IMR-90 (cell line): ENCODE results near the gene CHIT1. TPM values are rescaled to one million over a fixed set of nuclear protein-coding genes. Genes with fewer than 3 reads are reported as not detected.

Experiments used
- ATAC-seq: fragments of 200-7000 bp; cut with Tn5 transposase; 2 replicates; pipeline ENCODE4 v1.9.1; 2020; ENCODE audit warnings: low read depth, mild to moderate bottlenecking, moderate library complexity
- BruUV-seq: library from RNA; stranded (reverse); fragments of 400-500 nt; replicated peaks from 2 replicates; lab custom pipeline; 2021; lab: Mats Ljungman, UMichigan
- CTCF ChIA-PET: fragments of 300-600 bp; formaldehyde crosslinking; extraction: SDS; loops from one replicate; lab custom pipeline; 2021; ENCODE audit warnings: antibody characterized with exemption; lab: Yijun Ruan, JAX
- POLR2A ChIA-PET: fragments of 300-600 bp; sonication (Branson Sonifier 250); formaldehyde crosslinking; loops from one replicate; lab custom pipeline; 2022; ENCODE audit warnings: antibody characterized with exemption; ENCODE audit not compliant: unreplicated experiment; lab: Charles Lee
- DNase-seq: peaks from one replicate; pipeline ENCODE4 v3.0.0; 2013
- H2AFZ ChIP-seq: replicated peaks from 2 replicates; pipeline ENCODE3; 2013; ENCODE audit warnings: low read length, mild to moderate bottlenecking; ENCODE audit not compliant: poor library complexity
- H2AK5ac ChIP-seq: 2 replicates; pipeline ENCODE4 v1.6.1; 2013; ENCODE audit warnings: low read depth, low read length, inconsistent platforms
- H2AK9ac ChIP-seq: replicated peaks from 2 replicates; pipeline ENCODE3; 2013; ENCODE audit warnings: mild to moderate bottlenecking, low read depth, low read length, moderate library complexity; ENCODE audit not compliant: poor library complexity
- H2BK120ac ChIP-seq: 2 replicates; pipeline ENCODE4 v1.6.1; 2013; ENCODE audit warnings: low read depth, low read length, inconsistent platforms
- H2BK15ac ChIP-seq: 3 replicates; pipeline ENCODE4 v1.6.1; 2013; ENCODE audit warnings: low read depth, low read length, inconsistent platforms
- H2BK20ac ChIP-seq: 2 replicates; pipeline ENCODE4 v1.6.1; 2013; ENCODE audit warnings: low read depth, mild to moderate bottlenecking, inconsistent platforms, low read length, moderate library complexity
- H2BK5ac ChIP-seq: 2 replicates; pipeline ENCODE4 v1.6.1; 2013; ENCODE audit warnings: mild to moderate bottlenecking, low read depth, low read length, inconsistent platforms; ENCODE audit not compliant: poor library complexity, severe bottlenecking
- H3K14ac ChIP-seq: replicated peaks from 2 replicates; pipeline ENCODE4 v1.6.1; 2013; ENCODE audit warnings: low read depth, low read length, inconsistent platforms
- H3K18ac ChIP-seq: 2 replicates; pipeline ENCODE4 v1.6.1; 2013; ENCODE audit warnings: low read depth, low read length, control low read depth
- H3K23ac ChIP-seq: 2 replicates; pipeline ENCODE4 v1.6.1; 2013; ENCODE audit warnings: low read depth, low read length, inconsistent platforms
- H3K27ac ChIP-seq: 2 replicates; pipeline ENCODE4 v1.5.1; 2013; ENCODE audit warnings: mild to moderate bottlenecking, control low read depth, low read length; ENCODE audit not compliant: insufficient read depth
- H3K27me3 ChIP-seq: 2 replicates; pipeline ENCODE4 v1.6.1; 2013; ENCODE audit warnings: low read length; ENCODE audit not compliant: control insufficient read depth, insufficient read depth
- H3K36me3 ChIP-seq: 2 replicates; pipeline ENCODE4 v1.6.1; 2013; ENCODE audit warnings: low read length, mixed read lengths; ENCODE audit not compliant: control insufficient read depth, insufficient read depth
- H3K4ac ChIP-seq: 2 replicates; pipeline ENCODE4 v1.6.1; 2013; ENCODE audit warnings: low read depth, low read length, inconsistent platforms
- H3K4me1 ChIP-seq: 2 replicates; pipeline ENCODE4 v1.6.1; 2013; ENCODE audit warnings: low read length, mixed read lengths; ENCODE audit not compliant: control insufficient read depth, insufficient read depth
- H3K4me2 ChIP-seq: 2 replicates; pipeline ENCODE4 v1.6.1; 2013; ENCODE audit warnings: low read depth, mild to moderate bottlenecking, control low read depth, low read length, moderate library complexity
- H3K4me3 ChIP-seq: 2 replicates; pipeline ENCODE4 v1.5.1; 2013; ENCODE audit warnings: low read depth, mild to moderate bottlenecking, control low read depth, low read length, moderate library complexity; ENCODE audit not compliant: insufficient read depth
- H3K56ac ChIP-seq: 2 replicates; pipeline ENCODE4 v1.6.1; 2013; ENCODE audit warnings: low read length, inconsistent platforms; ENCODE audit not compliant: insufficient read depth; ENCODE audit errors: extremely low read depth
- H3K79me1 ChIP-seq, 2 experiments: 2 replicates each; pipeline ENCODE4 v1.6.1; 2013; ENCODE audit warnings: low read length in 2 of 2, inconsistent platforms in 1 of 2, low read depth in 1 of 2
- H3K9ac ChIP-seq: 2 replicates; pipeline ENCODE4 v1.6.1; 2013; ENCODE audit warnings: low read depth, low read length, control low read depth
- H3K9me1 ChIP-seq: 2 replicates; pipeline ENCODE4 v1.6.1; 2013; ENCODE audit warnings: low read length, inconsistent platforms; ENCODE audit not compliant: insufficient read depth
- H3K9me3 ChIP-seq: 2 replicates; pipeline ENCODE4 v1.6.1; 2013; ENCODE audit warnings: low read length; ENCODE audit not compliant: control insufficient read depth, insufficient read depth
- H4K20me1 ChIP-seq: 2 replicates; pipeline ENCODE4 v1.6.1; 2013; ENCODE audit warnings: low read length, inconsistent platforms; ENCODE audit not compliant: insufficient read depth
- H4K5ac ChIP-seq: 2 replicates; pipeline ENCODE4 v1.6.1; 2013; ENCODE audit warnings: mild to moderate bottlenecking, low read depth, low read length, control low read depth
- H4K8ac ChIP-seq, 2 experiments: 2 replicates each; pipeline ENCODE4 v1.6.1; 2013; ENCODE audit warnings: low read depth in 2 of 2, low read length in 2 of 2, control low read depth in 1 of 2, inconsistent platforms in 1 of 2
- H4K91ac ChIP-seq: 2 replicates; pipeline ENCODE4 v1.6.1; 2013; ENCODE audit warnings: low read depth, low read length, inconsistent platforms; ENCODE audit not compliant: insufficient read depth
- BHLHE40 ChIP-seq: fragments of 150-350 bp; IDR thresholded peaks from 2 replicates; pipeline ENCODE4 v1.6.1; 2016; ENCODE audit warnings: mild to moderate bottlenecking, low read depth, low read length
- CEBPB ChIP-seq: IDR thresholded peaks from 2 replicates; pipeline ENCODE4 v1.6.1; 2012; ENCODE audit warnings: low read depth, low read length, improper control_type of control experiment
- CHD1 ChIP-seq: IDR thresholded peaks from 2 replicates; pipeline ENCODE4 v1.6.1; 2012; ENCODE audit warnings: low read depth, low read length, improper control_type of control experiment
- FOS ChIP-seq: fragments of 150-350 bp; IDR thresholded peaks from 2 replicates; pipeline ENCODE4 v1.6.1; 2016; ENCODE audit warnings: low read depth, low read length
- MAFK ChIP-seq: IDR thresholded peaks from 2 replicates; pipeline ENCODE4 v1.6.1; 2012; ENCODE audit warnings: low read depth, low read length, improper control_type of control experiment
- MAZ ChIP-seq: IDR thresholded peaks from 2 replicates; pipeline ENCODE4 v1.6.1; 2012; ENCODE audit warnings: low read depth, mild to moderate bottlenecking, low read length, improper control_type of control experiment, moderate library complexity, borderline replicate concordance
- MXI1 ChIP-seq: IDR thresholded peaks from 2 replicates; pipeline ENCODE4 v1.6.1; 2012; ENCODE audit warnings: low read depth, mild to moderate bottlenecking, low read length, moderate library complexity, borderline replicate concordance
- NFE2L2 ChIP-seq: fragments of 150-350 bp; IDR thresholded peaks from 2 replicates; pipeline ENCODE4 v1.6.1; 2016; ENCODE audit warnings: low read depth, mild to moderate bottlenecking, low read length
- POLR2A ChIP-seq: IDR thresholded peaks from 2 replicates; pipeline ENCODE4 v1.6.1; 2012; ENCODE audit warnings: mild to moderate bottlenecking, low read depth, low read length
- RAD21 ChIP-seq: IDR thresholded peaks from 2 replicates; pipeline ENCODE4 v1.6.1; 2012; ENCODE audit warnings: low read length, improper control_type of control experiment
- RCOR1 ChIP-seq: IDR thresholded peaks from 2 replicates; pipeline ENCODE4 v1.6.1; 2012; ENCODE audit warnings: mild to moderate bottlenecking, low read length, improper control_type of control experiment; ENCODE audit not compliant: insufficient replicate concordance
- RFX5 ChIP-seq: IDR thresholded peaks from 2 replicates; pipeline ENCODE4 v1.8.0; 2012; ENCODE audit warnings: low read depth, mild to moderate bottlenecking, low read length, moderate library complexity
- SMC3 ChIP-seq: fragments of 150-350 bp; IDR thresholded peaks from 2 replicates; pipeline ENCODE4 v1.6.1; 2016; ENCODE audit warnings: low read depth, mild to moderate bottlenecking, antibody characterized with exemption, low read length, moderate library complexity
- WGBS, 2 experiments: methylation state at CpG; one replicate each; pipeline versions ENCODE4 v1.1.5 to v1.1.7; 2013; ENCODE audit warnings: missing lambda C conversion rate in 2 of 2; ENCODE audit not compliant: insufficient read length in 1 of 2; ENCODE audit errors: extremely low coverage in 2 of 2; 5-methylcytosine and 5-hydroxymethylcytosine counted together
- dilution Hi-C: fragments of 300-500 bp; cut with HindIII; formaldehyde crosslinking; loops from one replicate; pipeline ENCODE4 v1.14.3; 2018; ENCODE audit warnings: low sequenced_read_pairs; ENCODE audit not compliant: unreplicated experiment
- in situ Hi-C: fragments of 300-500 bp; cut with MboI; formaldehyde crosslinking; loops from 3 replicates; pipeline ENCODE4 v1.14.3; 2019; ENCODE audit warnings: low sequenced_read_pairs, inconsistent platforms, mixed read lengths
- intact Hi-C: fragments of 100-400 bp; cut with micrococcal nuclease; formaldehyde crosslinking; loops from 2 replicates; pipeline ENCODE4 v1.10.0; 2022
- polyA plus RNA-seq, 3 experiments: library from polyadenylated mRNA; depleted of rRNA; stranded (reverse); fragments of >200 nt; gene quantifications; 2 replicates each; pipeline ENCODE4 v1.2.3, GENCODE V29; 2012; ENCODE audit warnings: low replicate concordance in 1 of 3
- total RNA-seq: library from RNA; depleted of rRNA; stranded (reverse); fragments of >200 nt; gene quantifications from 2 replicates; pipeline ENCODE4 v1.2.3, GENCODE V29; 2012
- TF ChIP-seq, protein P1 (sequence below): conservative IDR thresholded peaks from 2 replicates; pipeline ENCODE4 v1.5.1; 2012; ENCODE audit warnings: mild to moderate bottlenecking, low read depth, low read length, improper control_type of control experiment
- TF ChIP-seq, protein P2 (sequence below): fragments of 150-350 bp; IDR thresholded peaks from 2 replicates; pipeline ENCODE4 v1.6.1; 2017; ENCODE audit warnings: mild to moderate bottlenecking, antibody characterized with exemption, low read length, low read depth
- TF ChIP-seq, protein P3 (sequence below): fragments of 150-350 bp; IDR thresholded peaks from 2 replicates; pipeline ENCODE4 v1.6.1; 2016; ENCODE audit warnings: low read depth, mild to moderate bottlenecking, low read length, moderate library complexity, borderline replicate concordance

Gene CHIT1
- total and polyA plus RNA-seq, 2 of the 4 experiments (the other 2 are of a cell fraction) = not detected

DNA sequence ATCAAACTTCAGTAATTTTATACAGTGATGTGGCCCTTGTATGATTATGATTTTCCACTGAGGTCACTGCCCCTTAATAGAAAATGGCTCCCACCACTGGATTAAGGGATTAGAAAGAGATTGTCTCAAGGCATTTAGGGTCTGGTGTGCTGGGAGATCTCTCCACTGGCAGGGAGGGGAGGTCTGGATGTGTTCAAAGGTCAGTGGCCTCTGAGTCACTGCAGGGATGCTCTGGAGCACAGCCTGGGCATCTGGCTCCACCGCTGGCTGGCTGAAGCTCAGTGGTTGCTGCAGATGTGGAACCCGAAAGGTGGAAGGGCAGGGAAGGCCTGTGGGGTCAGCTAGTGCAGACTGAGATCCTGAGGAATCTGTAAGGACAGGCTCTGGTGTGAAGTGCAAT lies 24.7 kb downstream of the CHIT1 start:
- H3K4me1 ChIP-seq = peaks cover 21% of the 10 kb centered on the region
- peak overlapping the region; percentile 19 for H2AFZ ChIP-seq
- H2AK9ac ChIP-seq = no peak overlapping the region
- no peak overlapping the region for H4K8ac ChIP-seq
- no peak overlapping the region for H3K9ac ChIP-seq
- intact Hi-C loops (no loop called here), dilution Hi-C loops (no loop called here), in situ Hi-C loops (no loop called here)
- peak overlapping the region; percentile 5; the same call in 1 of the 2 replicates for H2AK5ac ChIP-seq
- H3K56ac ChIP-seq = no peak overlapping the region
- no peak overlapping the region; the same call in 1 of the 2 replicates for H4K5ac ChIP-seq
- no peaks in the 10 kb centered on the region for H3K79me1 ChIP-seq
- ATAC-seq (no peak), DNase-seq (no peak)
- no TSS peak for BruUV-seq
- H2BK5ac ChIP-seq = no peak overlapping the region
- H2BK15ac ChIP-seq = no peak overlapping the region; the same call in 2 of the 3 replicates
- no peak overlapping the region for H3K4me2 ChIP-seq
- H3K27ac ChIP-seq = no peak overlapping the region
- no peak overlapping the region for H4K91ac ChIP-seq
- no peak overlapping the region for H3K4me3 ChIP-seq
- no CpG with 5 or more reads among the region's 2 CpGs for WGBS, 2 experiments
- ChIA-PET CTCF (interaction anchor here (0.9 kb wide), 1 partner anchor 166 kb away, joined by 3 read pairs; no protein-coding TSS in a partner anchor), POLR2A (no interaction called here)
- TF ChIP-seq MAFK = no peak
- no peak for TF ChIP-seq FOS
- TF ChIP-seq RFX5 = no peak
- TF ChIP-seq, protein P1, sequence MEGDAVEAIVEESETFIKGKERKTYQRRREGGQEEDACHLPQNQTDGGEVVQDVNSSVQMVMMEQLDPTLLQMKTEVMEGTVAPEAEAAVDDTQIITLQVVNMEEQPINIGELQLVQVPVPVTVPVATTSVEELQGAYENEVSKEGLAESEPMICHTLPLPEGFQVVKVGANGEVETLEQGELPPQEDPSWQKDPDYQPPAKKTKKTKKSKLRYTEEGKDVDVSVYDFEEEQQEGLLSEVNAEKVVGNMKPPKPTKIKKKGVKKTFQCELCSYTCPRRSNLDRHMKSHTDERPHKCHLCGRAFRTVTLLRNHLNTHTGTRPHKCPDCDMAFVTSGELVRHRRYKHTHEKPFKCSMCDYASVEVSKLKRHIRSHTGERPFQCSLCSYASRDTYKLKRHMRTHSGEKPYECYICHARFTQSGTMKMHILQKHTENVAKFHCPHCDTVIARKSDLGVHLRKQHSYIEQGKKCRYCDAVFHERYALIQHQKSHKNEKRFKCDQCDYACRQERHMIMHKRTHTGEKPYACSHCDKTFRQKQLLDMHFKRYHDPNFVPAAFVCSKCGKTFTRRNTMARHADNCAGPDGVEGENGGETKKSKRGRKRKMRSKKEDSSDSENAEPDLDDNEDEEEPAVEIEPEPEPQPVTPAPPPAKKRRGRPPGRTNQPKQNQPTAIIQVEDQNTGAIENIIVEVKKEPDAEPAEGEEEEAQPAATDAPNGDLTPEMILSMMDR = no peak
- TF ChIP-seq CEBPB = no peak
- TF ChIP-seq RAD21 = no peak
- TF ChIP-seq RCOR1 = no peak
- TF ChIP-seq CHD1 = no peak
- TF ChIP-seq MAZ = no peak
- TF ChIP-seq, protein P2, sequence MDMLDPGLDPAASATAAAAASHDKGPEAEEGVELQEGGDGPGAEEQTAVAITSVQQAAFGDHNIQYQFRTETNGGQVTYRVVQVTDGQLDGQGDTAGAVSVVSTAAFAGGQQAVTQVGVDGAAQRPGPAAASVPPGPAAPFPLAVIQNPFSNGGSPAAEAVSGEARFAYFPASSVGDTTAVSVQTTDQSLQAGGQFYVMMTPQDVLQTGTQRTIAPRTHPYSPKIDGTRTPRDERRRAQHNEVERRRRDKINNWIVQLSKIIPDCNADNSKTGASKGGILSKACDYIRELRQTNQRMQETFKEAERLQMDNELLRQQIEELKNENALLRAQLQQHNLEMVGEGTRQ = no peak
- TF ChIP-seq NFE2L2 = no peak
- TF ChIP-seq, protein P3, sequence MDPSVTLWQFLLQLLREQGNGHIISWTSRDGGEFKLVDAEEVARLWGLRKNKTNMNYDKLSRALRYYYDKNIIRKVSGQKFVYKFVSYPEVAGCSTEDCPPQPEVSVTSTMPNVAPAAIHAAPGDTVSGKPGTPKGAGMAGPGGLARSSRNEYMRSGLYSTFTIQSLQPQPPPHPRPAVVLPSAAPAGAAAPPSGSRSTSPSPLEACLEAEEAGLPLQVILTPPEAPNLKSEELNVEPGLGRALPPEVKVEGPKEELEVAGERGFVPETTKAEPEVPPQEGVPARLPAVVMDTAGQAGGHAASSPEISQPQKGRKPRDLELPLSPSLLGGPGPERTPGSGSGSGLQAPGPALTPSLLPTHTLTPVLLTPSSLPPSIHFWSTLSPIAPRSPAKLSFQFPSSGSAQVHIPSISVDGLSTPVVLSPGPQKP = no peak
- TF ChIP-seq POLR2A = no peak
- TF ChIP-seq MXI1 = no peak
- no peak for TF ChIP-seq BHLHE40
- no peak for TF ChIP-seq SMC3
- no peaks in the 10 kb centered on the region for H3K36me3 ChIP-seq
- H3K23ac ChIP-seq = no peak overlapping the region
- H3K27me3 ChIP-seq = peaks cover 1% of the 10 kb centered on the region; the same call in 1 of the 2 replicates
- no peaks in the 10 kb centered on the region for H3K9me1 ChIP-seq
- no peak overlapping the region for H2BK120ac ChIP-seq
- H3K14ac ChIP-seq = no peak overlapping the region
- H3K4ac ChIP-seq = no peak overlapping the region
- H4K20me1 ChIP-seq = no peaks in the 10 kb centered on the region
- H2BK20ac ChIP-seq = no peak overlapping the region
- H3K9me3 ChIP-seq = no peaks in the 10 kb centered on the region
- no peak overlapping the region for H3K18ac ChIP-seq
